GM12872 (cell line): ENCODE data around the gene MAMLD1.

Source experiments
- CTCF ChIP-seq: IDR thresholded peaks from 3 replicates; pipeline ENCODE4 v1.5.1; 2011; ENCODE audit warnings: low read depth, mild to moderate bottlenecking, low read length, moderate library complexity; ENCODE audit not compliant: insufficient read depth

Gene MAMLD1

GRCh38 chrX:150375243-150375770 is 12.2 kb downstream of the MAMLD1 start:
- no peak for TF ChIP-seq CTCF

GRCh38 chrX:150377005-150377404 is 13.9 kb downstream of the MAMLD1 start:
- TF ChIP-seq CTCF: no peak

GRCh38 chrX:150405006-150405405 is 41.9 kb downstream of the MAMLD1 start:
- TF ChIP-seq CTCF: no peak

- TF ChIP-seq CTCF: peak; percentile 33; the same call in 2 of the 3 replicates
Observed at GRCh38 chrX:150405576-150405975, 42.5 kb downstream of the MAMLD1 start.

- no peak for TF ChIP-seq CTCF
Observed at GRCh38 chrX:150406596-150406995, 43.5 kb downstream of the MAMLD1 start.

GRCh38 chrX:150408007-150408406 is 44.9 kb downstream of the MAMLD1 start:
- TF ChIP-seq CTCF: no peak

GRCh38 chrX:150408561-150408960 is 45.4 kb downstream of the MAMLD1 start:
- TF ChIP-seq CTCF: no peak
